ENCODE results near the gene ARSB.

The ARSB gene

GRCh38 chr5:79002374-79002773, 17.3 kb upstream of the ARSB start:
- DNase-seq (ENCODE audit: low spot score): no peak
- no peak for TF ChIP-seq CTCF (IDR thresholded peaks at IDR 0.05; ENCODE audit: extremely low read depth, insufficient read depth, missing control alignments)
- in situ Hi-C loops (cut with MboI; ENCODE audit: low pct_unique_long_range_greater_than_20kb, low sequenced_read_pairs, unreplicated experiment): loop anchor here (25.0 kb wide), 1 partner anchor 460 kb away; no protein-coding TSS in a partner anchor

GRCh38 chr5:79001471-79001870, 16.4 kb upstream of the ARSB start:
- in situ Hi-C loops (cut with MboI; ENCODE audit: low pct_unique_long_range_greater_than_20kb, low sequenced_read_pairs, unreplicated experiment): loop anchor here (25.0 kb wide), 1 partner anchor 461 kb away; no protein-coding TSS in a partner anchor
- TF ChIP-seq CTCF (IDR thresholded peaks at IDR 0.05; ENCODE audit: extremely low read depth, insufficient read depth, missing control alignments): no peak
- DNase-seq (ENCODE audit: low spot score): no peak

GRCh38 chr5:78997090-78997489, 12.0 kb upstream of the ARSB start:
- no peak for TF ChIP-seq CTCF (IDR thresholded peaks at IDR 0.05; ENCODE audit: extremely low read depth, insufficient read depth, missing control alignments)
- in situ Hi-C loops (cut with MboI; ENCODE audit: low pct_unique_long_range_greater_than_20kb, low sequenced_read_pairs, unreplicated experiment): no loop called here
- DNase-seq (ENCODE audit: low spot score): no peak

GRCh38 chr5:78995521-78996007, 10.5 kb upstream of the ARSB start:
- in situ Hi-C loops (cut with MboI; ENCODE audit: low pct_unique_long_range_greater_than_20kb, low sequenced_read_pairs, unreplicated experiment): no loop called here
- TF ChIP-seq CTCF (IDR thresholded peaks at IDR 0.05; ENCODE audit: extremely low read depth, insufficient read depth, missing control alignments): no peak
- no peak for DNase-seq (ENCODE audit: low spot score)

GRCh38 chr5:78993165-78993564, 8.1 kb upstream of the ARSB start:
- TF ChIP-seq CTCF (IDR thresholded peaks at IDR 0.05; ENCODE audit: extremely low read depth, insufficient read depth, missing control alignments): no peak
- in situ Hi-C loops (cut with MboI; ENCODE audit: low pct_unique_long_range_greater_than_20kb, low sequenced_read_pairs, unreplicated experiment): no loop called here
- no peak for DNase-seq (ENCODE audit: low spot score)

GRCh38 chr5:78992146-78992545, 7.0 kb upstream of the ARSB start:
- DNase-seq (ENCODE audit: low spot score): no peak
- no peak for TF ChIP-seq CTCF (IDR thresholded peaks at IDR 0.05; ENCODE audit: extremely low read depth, insufficient read depth, missing control alignments)
- in situ Hi-C loops (cut with MboI; ENCODE audit: low pct_unique_long_range_greater_than_20kb, low sequenced_read_pairs, unreplicated experiment): no loop called here

- TF ChIP-seq CTCF (IDR thresholded peaks at IDR 0.05; ENCODE audit: extremely low read depth, insufficient read depth, missing control alignments): no peak
- no peak for DNase-seq (ENCODE audit: low spot score)
- in situ Hi-C loops (cut with MboI; ENCODE audit: low pct_unique_long_range_greater_than_20kb, low sequenced_read_pairs, unreplicated experiment): no loop called here
Observed at GRCh38 chr5:78989080-78989479, 4.0 kb upstream of the ARSB start.
